ENCODE measurements around the gene WWOX.

The WWOX gene

GRCh38 chr16:78927766-78928165 lies 828.3 kb downstream of the WWOX start:
- DNase-seq: no peak

- no peak for DNase-seq
Measured at GRCh38 chr16:78929841-78930240, 830.4 kb downstream of the WWOX start.

GRCh38 chr16:78930561-78930960 lies 831.1 kb downstream of the WWOX start:
- no peak for DNase-seq

- no peak for DNase-seq
Measured at GRCh38 chr16:78931267-78931666, 831.8 kb downstream of the WWOX start.

- no peak for DNase-seq
Measured at GRCh38 chr16:78931678-78932077, 832.2 kb downstream of the WWOX start.

GRCh38 chr16:78932355-78932943 lies 833.0 kb downstream of the WWOX start:
- no peak for DNase-seq

GRCh38 chr16:78936060-78936459 lies 836.6 kb downstream of the WWOX start:
- DNase-seq: no peak

- no peak for DNase-seq
Measured at GRCh38 chr16:78939597-78939996, 840.1 kb downstream of the WWOX start.

- no peak for DNase-seq
Measured at GRCh38 chr16:78942625-78943245, 843.3 kb downstream of the WWOX start.

GRCh38 chr16:78945336-78945735 lies 845.9 kb downstream of the WWOX start:
- no peak for DNase-seq

- no peak for DNase-seq
Measured at GRCh38 chr16:78946556-78946955, 847.1 kb downstream of the WWOX start.

GRCh38 chr16:78950768-78951167 lies 851.3 kb downstream of the WWOX start:
- no peak for DNase-seq

- no peak for DNase-seq
Measured at GRCh38 chr16:78952630-78953029, 853.2 kb downstream of the WWOX start.

GRCh38 chr16:78953526-78953925 lies 854.1 kb downstream of the WWOX start:
- DNase-seq: no peak

- DNase-seq: no peak
Measured at GRCh38 chr16:78955206-78955605, 855.8 kb downstream of the WWOX start.

- no peak for DNase-seq
Measured at GRCh38 chr16:78956859-78957258, 857.4 kb downstream of the WWOX start.

GRCh38 chr16:78957317-78958100 lies 858.1 kb downstream of the WWOX start:
- no peak for DNase-seq

- no peak for DNase-seq
Measured at GRCh38 chr16:78961464-78961863, 862.0 kb downstream of the WWOX start.

- DNase-seq: no peak
Measured at GRCh38 chr16:78962457-78962929, 863.0 kb downstream of the WWOX start.

GRCh38 chr16:78967948-78968347 lies 868.5 kb downstream of the WWOX start:
- DNase-seq: no peak

- DNase-seq: no peak
Measured at GRCh38 chr16:78969721-78970120, 870.3 kb downstream of the WWOX start.

GRCh38 chr16:78970650-78971049 lies 871.2 kb downstream of the WWOX start:
- DNase-seq: no peak

GRCh38 chr16:78972006-78972405 lies 872.6 kb downstream of the WWOX start:
- DNase-seq: no peak

GRCh38 chr16:78972986-78973385 lies 873.5 kb downstream of the WWOX start:
- no peak for DNase-seq
